Upper lobe of right lung (tissue), 1 donor: Measurements from ENCODE around the gene WDR62. TPM values are rescaled to one million over a fixed set of nuclear protein-coding genes. Genes with fewer than 3 reads are reported as not detected.

Experiments used
- ATAC-seq: fragments of 200-7000 bp; cut with Tn5 transposase; one replicate; pipeline ENCODE4 v1.9.1; 2020; ENCODE audit warnings: mild to moderate bottlenecking, moderate library complexity
- DNase-seq: peaks from one replicate; pipeline ENCODE4 v3.0.0-alpha.2; 2020
- H3K27ac ChIP-seq: fragments of 200-600 bp; one replicate; pipeline ENCODE4 v1.8.0; 2022
- H3K27me3 ChIP-seq: fragments of 200-600 bp; one replicate; pipeline ENCODE4 v1.8.0; 2022; ENCODE audit warnings: mild to moderate bottlenecking
- H3K36me3 ChIP-seq: fragments of 200-600 bp; one replicate; pipeline ENCODE4 v1.8.0; 2022
- H3K4me1 ChIP-seq: fragments of 200-600 bp; one replicate; pipeline ENCODE4 v1.8.0; 2022
- H3K4me3 ChIP-seq: fragments of 200-600 bp; one replicate; pipeline ENCODE4 v1.8.0; 2022; ENCODE audit warnings: mild to moderate bottlenecking
- H3K9me3 ChIP-seq: fragments of 200-600 bp; one replicate; pipeline ENCODE4 v1.8.0; 2022
- CTCF ChIP-seq: fragments of 200-600 bp; IDR thresholded peaks from one replicate; pipeline ENCODE4 v1.8.0; 2022; ENCODE audit warnings: antibody characterized with exemption
- intact Hi-C: fragments of 100-400 bp; cut with DNase I; formaldehyde crosslinking; loops from one replicate; pipeline ENCODE4 v1.11.0; 2022
- total RNA-seq: library from RNA; stranded (reverse); fragmentation: NEBNext Ultra II Directional; extraction: Animal tissue kit (Norgen Biotek cat#: 25700); gene quantifications from one replicate; pipeline ENCODE4 v1.2.1, GENCODE V29; 2021
- donor health status: DM: no; HTN: yes; CAD: no; lungs with severe emphysema.

Gene WDR62
- total RNA-seq, 1 donor from 2014 or later = 0.93 TPM

- H3K36me3 ChIP-seq = peaks cover 46% of the 10 kb centered on the region
- no peaks in the 10 kb centered on the region for H3K9me3 ChIP-seq
- DNase-seq (no peak), ATAC-seq (peak; percentile 55)
- TF ChIP-seq CTCF = no peak
- intact Hi-C loops = no loop called here
- H3K4me3 ChIP-seq = peak overlapping the region; percentile 58
- H3K27ac ChIP-seq = peak overlapping the region; percentile 95
- H3K4me1 ChIP-seq = peaks cover 7% of the 10 kb centered on the region
- H3K27me3 ChIP-seq = no peaks in the 10 kb centered on the region
Observed at GRCh38 chr19:36151144-36152018, 96.7 kb downstream of the WDR62 start.

- peaks cover 40% of the 10 kb centered on the region for H3K36me3 ChIP-seq
- H3K9me3 ChIP-seq = no peaks in the 10 kb centered on the region
- no peak for DNase-seq
- no peak for TF ChIP-seq CTCF
- H3K27ac ChIP-seq = peak overlapping the region; percentile 95
- peak overlapping the region; percentile 58 for H3K4me3 ChIP-seq
- no peak for ATAC-seq
- no peaks in the 10 kb centered on the region for H3K27me3 ChIP-seq
- intact Hi-C loops = no loop called here
- peaks cover 7% of the 10 kb centered on the region for H3K4me1 ChIP-seq
Observed at GRCh38 chr19:36152019-36152351, 97.3 kb downstream of the WDR62 start.

GRCh38 chr19:36152352-36153091 is 97.8 kb downstream of the WDR62 start, which contains the start of gene COX7A1:
TSS of gene COX7A1 (minus strand) at chr19:36152447. CDS start at chr19:36152407, 40 bp downstream.
- H3K27me3 ChIP-seq = no peaks in the 10 kb centered on the region
- H3K4me1 ChIP-seq = peaks cover 7% of the 10 kb centered on the region
- H3K36me3 ChIP-seq = peaks cover 35% of the 10 kb centered on the region
- H3K4me3 ChIP-seq = peak within 1 kb of the TSS; percentile 58
- ATAC-seq (peak; percentile 78), DNase-seq (peak; percentile 75)
- H3K27ac ChIP-seq = peak within 1 kb of the TSS; percentile 95
- H3K9me3 ChIP-seq = no peaks in the 10 kb centered on the region
- intact Hi-C loops = no loop called here
- TF ChIP-seq CTCF = no peak

- peak overlapping the region; percentile 58 for H3K4me3 ChIP-seq
- intact Hi-C loops = no loop called here
- peak overlapping the region; percentile 95 for H3K27ac ChIP-seq
Observed at GRCh38 chr19:36153126-36153525, 98.4 kb downstream of the WDR62 start.

More at GRCh38 chr19:36153126-36153525, 98.4 kb downstream of the WDR62 start:
- DNase-seq (no peak), ATAC-seq (no peak)
- no peak for TF ChIP-seq CTCF
- Histone ChIP-seq H3K4me1 (peaks cover 7% of the 10 kb centered on the region), H3K27me3 (no peaks in the 10 kb centered on the region), H3K36me3 (peaks cover 29% of the 10 kb centered on the region), H3K9me3 (no peaks in the 10 kb centered on the region)

Other genes with a start within 250 kb of the WDR62 start
- not detected for gene PRODH2, start 242.1 kb upstream of the WDR62 start, total RNA-seq
- not detected for gene NPHS1, start 202.4 kb upstream of the WDR62 start, total RNA-seq
- not detected for gene KIRREL2, start 198.0 kb upstream of the WDR62 start, total RNA-seq
- gene APLP1, start 186.3 kb upstream of the WDR62 start, total RNA-seq = 7.0 TPM
- gene NFKBID, start 154.4 kb upstream of the WDR62 start, total RNA-seq = 19.5 TPM
- 44.0 TPM for gene HCST, start 152.4 kb upstream of the WDR62 start, total RNA-seq
- 367 TPM for gene TYROBP, start 146.6 kb upstream of the WDR62 start, total RNA-seq
- gene LRFN3, start 118.5 kb upstream of the WDR62 start, total RNA-seq = 10.5 TPM
- gene SDHAF1, start 59.7 kb upstream of the WDR62 start, total RNA-seq = 14.2 TPM
- 8.1 TPM for gene SYNE4, start 46.1 kb upstream of the WDR62 start, total RNA-seq
- gene ALKBH6, start 40.7 kb upstream of the WDR62 start, total RNA-seq = 18.7 TPM
- 10.5 TPM for gene CLIP3, start 22.0 kb upstream of the WDR62 start, total RNA-seq
- 5.2 TPM for gene THAP8, start 612 bp upstream of the WDR62 start, total RNA-seq
- not detected for gene OVOL3, start 56.2 kb downstream of the WDR62 start, total RNA-seq
- 37.6 TPM for gene POLR2I, start 60.0 kb downstream of the WDR62 start, total RNA-seq
- gene TBCB, start 60.6 kb downstream of the WDR62 start, total RNA-seq = 82.2 TPM
- 582 TPM for gene CAPNS1, start 85.2 kb downstream of the WDR62 start, total RNA-seq
- gene COX7A1, start 97.5 kb downstream of the WDR62 start, total RNA-seq = 79.4 TPM
- 6.4 TPM for gene ZNF565, start 159.8 kb downstream of the WDR62 start, total RNA-seq
- gene ZNF146, start 160.2 kb downstream of the WDR62 start, total RNA-seq = 41.2 TPM